OCI-LY1 (cell line): ENCODE results near the gene MLXIPL.

Source experiments
- H2AFZ ChIP-seq: fragments of 200-600 bp; sonication (generic), shearing (Covaris generic); 2 replicates; pipeline ENCODE4 v1.6.0; 2014; ENCODE audit warnings: antibody characterized with exemption, mild to moderate bottlenecking, low read length
- H3F3A ChIP-seq: fragments of 200-600 bp; sonication (generic), shearing (Covaris generic); 2 replicates; pipeline ENCODE4 v1.6.0; 2014; ENCODE audit warnings: mild to moderate bottlenecking, antibody characterized with exemption, low read length, moderate library complexity; ENCODE audit not compliant: insufficient read depth
- H3K27ac ChIP-seq: fragments of 200-600 bp; sonication (generic); 2 replicates; pipeline ENCODE4 v1.5.1; 2014; ENCODE audit warnings: low read length, mixed run types, mild to moderate bottlenecking, low read depth; ENCODE audit not compliant: poor library complexity, severe bottlenecking
- H3K27me3 ChIP-seq: fragments of 200-600 bp; sonication (generic); 2 replicates; pipeline ENCODE4 v1.6.0; 2014; ENCODE audit warnings: antibody characterized with exemption, mild to moderate bottlenecking, low read length, moderate library complexity; ENCODE audit not compliant: insufficient read depth
- H3K36me3 ChIP-seq: fragments of 200-600 bp; sonication (generic); 2 replicates; pipeline ENCODE4 v1.6.1; 2014; ENCODE audit warnings: mild to moderate bottlenecking, antibody characterized with exemption, low read length, moderate library complexity, mixed read lengths; ENCODE audit not compliant: insufficient read depth
- H3K4me1 ChIP-seq: fragments of 200-600 bp; sonication (generic); 2 replicates; pipeline ENCODE4 v1.5.1; 2014; ENCODE audit warnings: mild to moderate bottlenecking, low read length, moderate library complexity; ENCODE audit not compliant: insufficient read depth, severe bottlenecking
- H3K4me2 ChIP-seq: fragments of 200-600 bp; sonication (generic), shearing (Covaris generic); 2 replicates; pipeline ENCODE4 v1.6.1; 2014; ENCODE audit warnings: low read length
- H3K4me3 ChIP-seq: fragments of 200-600 bp; sonication (generic); 2 replicates; pipeline ENCODE4 v1.5.1; 2014; ENCODE audit warnings: low read length, low read depth, mild to moderate bottlenecking, mixed read lengths; ENCODE audit not compliant: poor library complexity, severe bottlenecking
- H3K79me2 ChIP-seq: fragments of 200-600 bp; shearing (Covaris generic); 2 replicates; pipeline ENCODE4 v1.6.1; 2016; ENCODE audit warnings: mixed run types, low read length, mixed read lengths; ENCODE audit not compliant: insufficient read depth
- H3K9ac ChIP-seq: fragments of 200-600 bp; sonication (generic), shearing (Covaris generic); 2 replicates; pipeline ENCODE4 v1.6.1; 2014; ENCODE audit warnings: mild to moderate bottlenecking, low read length, mixed read lengths
- H3K9me2 ChIP-seq: fragments of 200-600 bp; sonication (generic), shearing (Covaris generic); 2 replicates; pipeline ENCODE4 v1.6.1; 2014; ENCODE audit warnings: low read depth, mild to moderate bottlenecking, low read length, mixed read lengths
- H3K9me3 ChIP-seq: fragments of 200-600 bp; shearing (Covaris generic); 2 replicates; pipeline ENCODE4 v1.6.1; 2014; ENCODE audit warnings: low read length, mixed read lengths
- H4K20me1 ChIP-seq: fragments of 200-600 bp; sonication (generic), shearing (Covaris generic); 2 replicates; pipeline ENCODE4 v1.6.0; 2016; ENCODE audit warnings: mild to moderate bottlenecking, low read length; ENCODE audit not compliant: insufficient read depth
- CTCF ChIP-seq: fragments of 200-600 bp; sonication (generic), shearing (Covaris generic); IDR thresholded peaks from 2 replicates; pipeline ENCODE4 v1.5.1; 2017; ENCODE audit warnings: mild to moderate bottlenecking, antibody characterized with exemption, low read length, moderate library complexity, mixed read lengths
- EZH2 ChIP-seq: fragments of 200-600 bp; sonication (generic), shearing (Covaris generic); IDR thresholded peaks from 2 replicates; pipeline ENCODE4 v1.8.0; 2017; ENCODE audit warnings: borderline replicate concordance, mixed run types, mild to moderate bottlenecking, antibody characterized with exemption, low read length, moderate library complexity, mixed read lengths

MLXIPL gene

GRCh38 chr7:73560109-73560835 lies 64.0 kb downstream of the MLXIPL start:
- no peak overlapping the region for H3K27ac ChIP-seq
- no peak overlapping the region for H3K4me3 ChIP-seq
- peaks cover 16% of the 10 kb centered on the region for H3K4me1 ChIP-seq

GRCh38 chr7:73557397-73558257 lies 66.7 kb downstream of the MLXIPL start, which contains the start of gene BCL7B:
Gene BCL7B (minus strand): TSS chr7:73557690. CDS start chr7:73557578, 112 bp downstream.
- TF ChIP-seq CTCF (no peak), EZH2 (no peak)
- H3K4me1 ChIP-seq = peaks cover 20% of the 10 kb centered on the region
- H3K9me2 ChIP-seq = no peaks in the 10 kb centered on the region
- no peak within 1 kb of the TSS for H2AFZ ChIP-seq
- H3K4me2 ChIP-seq = peak within 1 kb of the TSS; percentile 82
- peak within 1 kb of the TSS; percentile 75 for H3K4me3 ChIP-seq
- H3K79me2 ChIP-seq = peaks cover 35% of the 10 kb centered on the region
- peaks cover 27% of the 10 kb centered on the region for H3K36me3 ChIP-seq
- H3K27ac ChIP-seq = peak within 1 kb of the TSS; percentile 61
- H3K27me3 ChIP-seq = no peaks in the 10 kb centered on the region
- no peaks in the 10 kb centered on the region for H3F3A ChIP-seq
- H3K9ac ChIP-seq = peak within 1 kb of the TSS; percentile 92
- no peaks in the 10 kb centered on the region for H4K20me1 ChIP-seq
- H3K9me3 ChIP-seq = 0 out of 2 replicates have a peak, but pooled peaks cover 2% of the 10 kb centered on the region

More at GRCh38 chr7:73560109-73560835, 64.0 kb downstream of the MLXIPL start:
- Histone ChIP-seq H2AFZ (no peak overlapping the region), H3K9ac (no peak overlapping the region), H3K79me2 (peaks cover 17% of the 10 kb centered on the region), H3K9me3 (0 out of 2 replicates have a peak, but pooled peaks cover 2% of the 10 kb centered on the region), H3K36me3 (peaks cover 2% of the 10 kb centered on the region; the same call in 1 of the 2 replicates), H3K9me2 (no peaks in the 10 kb centered on the region), H4K20me1 (no peaks in the 10 kb centered on the region), H3F3A (no peaks in the 10 kb centered on the region), H3K27me3 (no peaks in the 10 kb centered on the region), H3K4me2 (no peak overlapping the region)
- TF ChIP-seq EZH2 = no peak
- TF ChIP-seq CTCF = no peak

- Histone ChIP-seq H3K27me3 (no peaks in the 10 kb centered on the region), H3F3A (no peaks in the 10 kb centered on the region), H3K79me2 (peaks cover 35% of the 10 kb centered on the region), H3K4me2 (peak overlapping the region; percentile 82), H3K4me1 (peaks cover 20% of the 10 kb centered on the region), H3K27ac (peak overlapping the region; percentile 61), H4K20me1 (no peaks in the 10 kb centered on the region), H3K36me3 (peaks cover 32% of the 10 kb centered on the region), H3K4me3 (peak overlapping the region; percentile 75), H3K9me3 (no peaks in the 10 kb centered on the region), H2AFZ (no peak overlapping the region), H3K9ac (peak overlapping the region; percentile 92), H3K9me2 (no peaks in the 10 kb centered on the region)
- no peak for TF ChIP-seq CTCF
- no peak for TF ChIP-seq EZH2
Measured at GRCh38 chr7:73557108-73557396, 67.3 kb downstream of the MLXIPL start.
